B cell (primary cell): Measurements from ENCODE around the gene ANAPC2. TPM values are rescaled to one million over a fixed set of nuclear protein-coding genes. Genes with fewer than 3 reads are reported as not detected.

Source experiments
- ATAC-seq: fragments of 200-7000 bp; cut with Tn5 transposase; one replicate; pipeline ENCODE4 v1.10.0; 2021; ENCODE audit warnings: low read depth, mild to moderate bottlenecking, moderate number of reproducible peaks, moderate library complexity
- CTCF ChIA-PET: fragments of 350-600 bp; sonication (Branson Sonifier 250); formaldehyde crosslinking; loops from one replicate; lab custom pipeline; 2021; ENCODE audit warnings: antibody characterized with exemption, inconsistent platforms; lab: Charles Lee
- POLR2A ChIA-PET: fragments of 350-600 bp; sonication (Branson Sonifier 250); formaldehyde crosslinking; loops from one replicate; lab custom pipeline; 2021; ENCODE audit warnings: antibody characterized with exemption; lab: Charles Lee
- DNase-seq: peaks from one replicate; pipeline ENCODE4 v3.0.0; 2013
- H2AFZ ChIP-seq: 2 replicates; pipeline ENCODE4 v1.6.1; 2012; ENCODE audit warnings: mild to moderate bottlenecking, low read depth, low read length; ENCODE audit not compliant: insufficient read depth, poor library complexity, severe bottlenecking
- H3K27ac ChIP-seq, 2 donors: 1 replicate in 1 of 2; 2 replicates in 1 of 2; pipeline ENCODE4 v1.5.1; 2012 to 2013; ENCODE audit warnings: low read length in 2 of 2, mild to moderate bottlenecking in 2 of 2, moderate library complexity in 1 of 2
- H3K27me3 ChIP-seq, 4 experiments: fragments of 200-600 bp in 1 of 4; sonication (generic) in 1 of 4; replicated peaks in 1 of 4; 1 replicate in 2 of 4; 2 replicates in 2 of 4; pipeline versions ENCODE4 v1.6.1 to v1.7.0; 2013 to 2016; ENCODE audit warnings: low read length in 3 of 4, mild to moderate bottlenecking in 2 of 4, mixed read lengths in 1 of 4, moderate library complexity in 1 of 4; ENCODE audit not compliant: insufficient read depth in 4 of 4, control insufficient read depth in 3 of 4; ENCODE audit errors: control extremely low read depth in 1 of 4
- H3K36me3 ChIP-seq, 2 experiments: replicated peaks in 1 of 2; 1 replicate in 1 of 2; 2 replicates in 1 of 2; pipeline versions ENCODE4 v1.6.1 to v1.7.1; 2013; ENCODE audit warnings: low read length in 1 of 2; ENCODE audit not compliant: insufficient read depth in 2 of 2, control insufficient read depth in 1 of 2; ENCODE audit errors: control extremely low read depth in 1 of 2, extremely low read depth in 1 of 2
- H3K4me1 ChIP-seq, 2 donors: fragments of 200-600 bp in 1 of 2; sonication (generic) in 1 of 2; 1 replicate in 1 of 2; 2 replicates in 1 of 2; pipeline versions ENCODE4 v1.5.1 to v1.6.1; 2013 to 2017; ENCODE audit warnings: low read length in 2 of 2; ENCODE audit not compliant: control insufficient read depth in 2 of 2, insufficient read depth in 2 of 2
- H3K4me2 ChIP-seq: replicated peaks from 2 replicates; pipeline ENCODE3; 2012; ENCODE audit warnings: mild to moderate bottlenecking, low read depth, low read length; ENCODE audit not compliant: poor library complexity, severe bottlenecking
- H3K4me3 ChIP-seq, 5 experiments: fragments of 200-600 bp in 1 of 5; sonication (generic) in 1 of 5; 1 replicate in 3 of 5; 2 replicates in 2 of 5; pipeline versions ENCODE4 v1.5.1 to v1.7.0; 2011 to 2016; ENCODE audit warnings: low read length in 4 of 5, mild to moderate bottlenecking in 4 of 5, low read depth in 2 of 5, control low read depth in 1 of 5, moderate library complexity in 1 of 5; ENCODE audit not compliant: insufficient read depth in 1 of 5; ENCODE audit errors: control extremely low read depth in 1 of 5, extremely low read depth in 1 of 5
- H3K79me2 ChIP-seq: fragments of 200-600 bp; sonication (generic); one replicate; pipeline ENCODE4 v1.6.0; 2016; ENCODE audit warnings: low read length; ENCODE audit not compliant: control insufficient read depth, insufficient read depth
- H3K9ac ChIP-seq: fragments of 200-600 bp; sonication (generic); 2 replicates; pipeline ENCODE4 v1.6.1; 2017; ENCODE audit warnings: mild to moderate bottlenecking, low read length, moderate library complexity
- H3K9me3 ChIP-seq, 3 donors: one replicate each; pipeline versions ENCODE4 v1.6.1 to v1.7.1; 2013; ENCODE audit warnings: low read length in 2 of 3; ENCODE audit not compliant: control insufficient read depth in 2 of 3, insufficient read depth in 1 of 3; ENCODE audit errors: control extremely low read depth in 1 of 3
- H4K20me1 ChIP-seq: 2 replicates; pipeline ENCODE4 v1.6.0; 2012; ENCODE audit warnings: mild to moderate bottlenecking, low read length; ENCODE audit not compliant: insufficient read depth, control insufficient read depth, poor library complexity, severe bottlenecking
- H3K27ac Mint-ChIP-seq: one replicate; pipeline ENCODE4 v1.8.0; 2021; ENCODE audit warnings: mixed read lengths
- H3K27me3 Mint-ChIP-seq: one replicate; pipeline ENCODE4 v1.8.0; 2021; ENCODE audit warnings: mixed read lengths
- H3K4me1 Mint-ChIP-seq: one replicate; pipeline ENCODE4 v1.8.0; 2021; ENCODE audit warnings: mixed read lengths
- H3K4me3 Mint-ChIP-seq: one replicate; pipeline ENCODE4 v1.8.0; 2021; ENCODE audit warnings: mixed read lengths
- H3K9me3 Mint-ChIP-seq: one replicate; pipeline ENCODE4 v1.8.0; 2022; ENCODE audit warnings: mixed read lengths; ENCODE audit not compliant: insufficient read depth
- CTCF ChIP-seq: fragments of 200-600 bp; IDR thresholded peaks from one replicate; pipeline ENCODE4 v1.8.0; 2022; ENCODE audit warnings: antibody characterized with exemption, mild to moderate bottlenecking
- EZH2 ChIP-seq: IDR thresholded peaks from 2 replicates; pipeline ENCODE4 v1.6.1; 2012; ENCODE audit warnings: borderline replicate concordance, low read depth, mild to moderate bottlenecking, moderate library complexity, low read length; ENCODE audit not compliant: insufficient read depth, poor library complexity, severe bottlenecking
- WGBS: methylation state at CpG from one replicate; pipeline ENCODE4 v1.1.5; 2013; ENCODE audit warnings: missing lambda C conversion rate; ENCODE audit not compliant: insufficient coverage; 5-methylcytosine and 5-hydroxymethylcytosine counted together
- intact Hi-C: fragments of 100-400 bp; cut with micrococcal nuclease; formaldehyde crosslinking; loops from one replicate; pipeline ENCODE4 v1.10.0; 2022
- polyA plus RNA-seq: library from polyadenylated mRNA; depleted of rRNA; stranded (reverse); fragments of >200 nt; gene quantifications from 2 replicates; pipeline ENCODE4 v1.2.3, GENCODE V29; 2012
- total RNA-seq, 2 donors: library from RNA; stranded (reverse); fragments of 120-200 nt in 1 of 2; gene quantifications; 1 replicate in 1 of 2; 2 replicates in 1 of 2; pipeline versions ENCODE4 v1.2.3 to v1.2.4, GENCODE V29; 2013 to 2022

ANAPC2 gene
- total and polyA plus RNA-seq, 2 donors (not counting 1 experiment from before 2014, with no cell fraction given) = 121 to 127 TPM

GRCh38 chr9:137148661-137149060, 39.7 kb downstream of the ANAPC2 start:
- ATAC-seq (no peak), DNase-seq (no peak)
- ChIA-PET POLR2A (no interaction called here), CTCF (no interaction called here)
- Histone ChIP-seq H3K9ac (no peak overlapping the region), H3K4me2 (no peak overlapping the region), H3K79me2 (no peaks in the 10 kb centered on the region), H3K4me1 (peaks cover 0 to 13% of the 10 kb centered on the region in 2 donors), H3K4me3 (no peak overlapping the region), H3K27me3 (peaks cover 0 to 17% (median 0%) of the 10 kb centered on the region in 4 experiments), H3K36me3 (no peaks in the 10 kb centered on the region), H3K9me3 (peaks cover 0 to 25% (median 0%) of the 10 kb centered on the region in 3 donors), H3K27ac (no peak overlapping the region), H4K20me1 (no peaks in the 10 kb centered on the region), H2AFZ (no peak overlapping the region)
- Mint-ChIP-seq H3K9me3 (no peaks in the 10 kb centered on the region), H3K4me3 (no peak overlapping the region), H3K27ac (no peak overlapping the region), H3K4me1 (peaks cover 7% of the 10 kb centered on the region), H3K27me3 (peaks cover 11% of the 10 kb centered on the region)
- 93% methylated on average over 19 of the region's 19 CpGs for WGBS
- intact Hi-C loops = no loop called here
- TF ChIP-seq EZH2 = no peak
- TF ChIP-seq CTCF = no peak

DNA sequence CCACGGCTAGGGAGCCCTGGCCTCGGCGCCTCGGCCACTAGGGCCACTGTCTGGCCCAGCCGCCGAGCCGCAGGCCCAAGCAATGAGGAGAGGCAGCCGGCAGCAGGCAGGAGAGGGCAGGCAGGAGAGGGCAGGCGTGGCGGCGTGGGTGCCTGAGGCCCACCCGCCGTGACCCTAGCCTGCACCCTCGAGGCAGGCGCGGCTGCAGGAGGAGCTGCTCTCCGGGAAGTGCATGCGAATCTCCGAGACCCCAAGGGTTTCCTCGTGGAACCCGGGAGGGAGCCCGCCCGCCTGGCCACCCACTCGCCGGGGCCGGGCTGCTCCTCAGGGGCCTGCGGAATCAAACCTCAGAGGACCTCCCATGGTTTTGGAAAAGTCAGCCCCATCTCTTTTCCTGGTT, 40.1 kb downstream of the ANAPC2 start:
- Histone ChIP-seq H3K36me3 (no peaks in the 10 kb centered on the region), H3K4me1 (peaks cover 0 to 13% of the 10 kb centered on the region in 2 donors), H3K9ac (no peak overlapping the region), H3K4me2 (no peak overlapping the region), H3K27me3 (peaks cover 0 to 22% (median 0%) of the 10 kb centered on the region in 4 experiments), H3K79me2 (no peaks in the 10 kb centered on the region), H4K20me1 (no peaks in the 10 kb centered on the region), H3K4me3 (no peak overlapping the region), H3K9me3 (peaks cover 0 to 25% (median 0%) of the 10 kb centered on the region in 3 donors), H3K27ac (no peak overlapping the region), H2AFZ (no peak overlapping the region)
- TF ChIP-seq CTCF = no peak
- TF ChIP-seq EZH2 = no peak
- Mint-ChIP-seq H3K27ac (no peak overlapping the region), H3K4me1 (peaks cover 7% of the 10 kb centered on the region), H3K4me3 (no peak overlapping the region), H3K27me3 (peaks cover 15% of the 10 kb centered on the region), H3K9me3 (no peaks in the 10 kb centered on the region)
- ATAC-seq (no peak), DNase-seq (no peak)
- ChIA-PET CTCF (no interaction called here), POLR2A (no interaction called here)
- WGBS = 77% methylated on average over 27 of the region's 27 CpGs
- intact Hi-C loops = no loop called here
